ENCODE measurements around the gene TMEM37. TPM values are rescaled to one million over a fixed set of nuclear protein-coding genes. Genes with fewer than 3 reads are reported as not detected.

TMEM37 gene
- total RNA-seq, 1 experiment from 2014 or later, result 4.2 TPM

DNA sequence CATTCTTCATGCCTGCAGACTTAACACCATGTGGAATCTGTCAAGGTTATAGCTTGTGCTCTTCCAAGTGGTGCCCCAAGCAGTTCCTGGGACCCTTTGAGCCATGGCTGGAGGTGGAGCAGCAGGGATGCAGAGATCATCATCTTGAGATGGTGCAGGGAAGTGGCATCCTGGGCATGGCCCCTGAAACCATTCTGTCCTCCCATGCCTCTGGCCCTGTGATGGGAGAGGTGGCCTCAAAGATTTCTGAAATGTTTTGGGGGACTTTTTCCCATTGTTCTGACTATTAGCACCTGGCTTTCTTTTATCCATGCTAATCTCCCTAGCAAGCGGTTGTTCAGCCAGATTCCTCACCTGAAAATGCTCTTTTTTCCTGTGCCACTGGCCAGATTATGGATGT lies 10.3 kb upstream of the TMEM37 start:
- Histone ChIP-seq H3K9me3 (ENCODE audit: control insufficient read depth, low read depth, low read length) (no peaks in the 10 kb centered on the region), H3K79me1 (ENCODE audit: insufficient read depth, low read depth, low read length, poor library complexity, severe bottlenecking) (no peaks in the 10 kb centered on the region), H3K27ac (ENCODE audit: insufficient read length, low read depth, low read length) (no peak overlapping the region), H3K79me2 (ENCODE audit: insufficient read depth, low read length) (no peaks in the 10 kb centered on the region), H2AFZ (ENCODE audit: low read length) (no peak overlapping the region), H2BK5ac (ENCODE audit: insufficient read length, low read length) (no peak overlapping the region), H3K23me2 (ENCODE audit: insufficient read length, low read depth, low read length, poor library complexity, severe bottlenecking) (no peaks in the 10 kb centered on the region), H4K91ac (ENCODE audit: insufficient read length, low read depth, low read length) (no peak overlapping the region), H3K18ac (ENCODE audit: insufficient read length, low read depth, low read length) (no peak overlapping the region), H3T11ph (ENCODE audit: low read length) (no peak overlapping the region), H3K4me2 (ENCODE audit: insufficient read depth, insufficient read length, low read length) (no peak overlapping the region), H4K5ac (ENCODE audit: insufficient read length, low read depth, low read length) (no peak overlapping the region), H3K27me3 (ENCODE audit: insufficient read depth, low read length) (no peaks in the 10 kb centered on the region), H3K23ac (ENCODE audit: insufficient read length, low read depth, low read length) (no peak overlapping the region), H2BK15ac (ENCODE audit: low read depth, low read length) (no peak overlapping the region), H3K14ac (ENCODE audit: insufficient read depth, low read length) (no peak overlapping the region), H4K8ac (replicated peaks; ENCODE audit: insufficient read length, low read depth, low read length) (no peak overlapping the region), H2AK5ac (ENCODE audit: insufficient read length, low read length) (no peak overlapping the region), H2BK120ac (ENCODE audit: low read depth, low read length, poor library complexity, severe bottlenecking) (no peak overlapping the region), H3K4ac (ENCODE audit: low read depth, low read length) (no peak overlapping the region), H3K4me1 (ENCODE audit: insufficient read depth, low read length) (0 out of 2 replicates have a peak, but pooled peaks cover 2% of the 10 kb centered on the region), H2BK20ac (ENCODE audit: low read depth, low read length, poor library complexity, severe bottlenecking) (no peak overlapping the region), H3K9ac (ENCODE audit: extremely low read depth, insufficient read length, low read length) (no peak overlapping the region), H4K20me1 (ENCODE audit: control insufficient read depth, insufficient read depth, insufficient read length) (no peaks in the 10 kb centered on the region), H2BK12ac (ENCODE audit: insufficient read length, low read depth, low read length) (no peak overlapping the region), H3K56ac (ENCODE audit: insufficient read length, low read depth, low read length) (no peak overlapping the region)
- H3K36me3 Mint-ChIP-seq (ENCODE audit: insufficient read depth in 1 of 3, low read depth in 3 of 3), result peaks cover 0 to 19% (median 9%) of the 10 kb centered on the region in 3 experiments
- H3K27me3 Mint-ChIP-seq (ENCODE audit: low read depth), result peaks cover 14% of the 10 kb centered on the region
- no peak overlapping the region; a peak in 1 of 7 replicates for H3K27ac Mint-ChIP-seq
- no CpG with 5 or more reads among the region's 1 CpG for WGBS (ENCODE audit: extremely low coverage, insufficient read length, low lambda C conversion rate)
- H3K9me3 Mint-ChIP-seq, result peaks cover 12 to 28% of the 10 kb centered on the region in 2 experiments
- DNase-seq, result peak; percentile 10
- H3K4me1 Mint-ChIP-seq, result peaks cover 22 to 26% of the 10 kb centered on the region in 2 experiments
- no peak overlapping the region for H3K4me3 Mint-ChIP-seq
- TF ChIP-seq, protein P1, sequence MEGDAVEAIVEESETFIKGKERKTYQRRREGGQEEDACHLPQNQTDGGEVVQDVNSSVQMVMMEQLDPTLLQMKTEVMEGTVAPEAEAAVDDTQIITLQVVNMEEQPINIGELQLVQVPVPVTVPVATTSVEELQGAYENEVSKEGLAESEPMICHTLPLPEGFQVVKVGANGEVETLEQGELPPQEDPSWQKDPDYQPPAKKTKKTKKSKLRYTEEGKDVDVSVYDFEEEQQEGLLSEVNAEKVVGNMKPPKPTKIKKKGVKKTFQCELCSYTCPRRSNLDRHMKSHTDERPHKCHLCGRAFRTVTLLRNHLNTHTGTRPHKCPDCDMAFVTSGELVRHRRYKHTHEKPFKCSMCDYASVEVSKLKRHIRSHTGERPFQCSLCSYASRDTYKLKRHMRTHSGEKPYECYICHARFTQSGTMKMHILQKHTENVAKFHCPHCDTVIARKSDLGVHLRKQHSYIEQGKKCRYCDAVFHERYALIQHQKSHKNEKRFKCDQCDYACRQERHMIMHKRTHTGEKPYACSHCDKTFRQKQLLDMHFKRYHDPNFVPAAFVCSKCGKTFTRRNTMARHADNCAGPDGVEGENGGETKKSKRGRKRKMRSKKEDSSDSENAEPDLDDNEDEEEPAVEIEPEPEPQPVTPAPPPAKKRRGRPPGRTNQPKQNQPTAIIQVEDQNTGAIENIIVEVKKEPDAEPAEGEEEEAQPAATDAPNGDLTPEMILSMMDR (conservative IDR thresholded peaks at IDR 0.05), result no peak
